ENCODE results near the gene CDIPT. TPM values are rescaled to one million over a fixed set of nuclear protein-coding genes. Genes with fewer than 3 reads are reported as not detected.

The CDIPT gene
- total and polyA plus RNA-seq, 2 donors from 2014 or later: 85.9 to 148 TPM

DNA sequence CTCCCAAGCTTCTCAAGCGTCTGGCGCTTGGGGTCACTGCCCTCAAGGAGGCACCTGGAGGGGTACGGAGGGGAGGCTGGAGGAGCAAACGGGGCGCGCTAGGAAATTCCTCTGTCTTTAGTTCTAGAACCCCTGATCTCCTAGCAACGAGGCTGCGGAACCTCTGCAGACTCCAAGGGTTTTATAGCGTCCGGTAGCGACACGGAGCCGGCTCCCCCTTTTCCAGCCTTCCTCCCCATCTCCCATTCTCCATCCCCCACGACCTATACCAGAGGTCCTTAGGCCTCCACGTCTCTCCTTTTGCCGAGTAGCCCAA, 601 bp upstream of the CDIPT start:
- peaks cover 0 to 12% (median 5%) of the 10 kb centered on the region in 3 donors for H3K4me1 ChIP-seq (ENCODE audit: control insufficient read depth in 2 of 3, insufficient read depth in 2 of 3, low read depth in 1 of 3, low read length in 3 of 3)
- H3K9ac ChIP-seq (ENCODE audit: low read length in 3 of 3): no peak overlapping the region
- DNase-seq (no peak), FAIRE-seq (no peak)
- TF ChIP-seq, protein P1, sequence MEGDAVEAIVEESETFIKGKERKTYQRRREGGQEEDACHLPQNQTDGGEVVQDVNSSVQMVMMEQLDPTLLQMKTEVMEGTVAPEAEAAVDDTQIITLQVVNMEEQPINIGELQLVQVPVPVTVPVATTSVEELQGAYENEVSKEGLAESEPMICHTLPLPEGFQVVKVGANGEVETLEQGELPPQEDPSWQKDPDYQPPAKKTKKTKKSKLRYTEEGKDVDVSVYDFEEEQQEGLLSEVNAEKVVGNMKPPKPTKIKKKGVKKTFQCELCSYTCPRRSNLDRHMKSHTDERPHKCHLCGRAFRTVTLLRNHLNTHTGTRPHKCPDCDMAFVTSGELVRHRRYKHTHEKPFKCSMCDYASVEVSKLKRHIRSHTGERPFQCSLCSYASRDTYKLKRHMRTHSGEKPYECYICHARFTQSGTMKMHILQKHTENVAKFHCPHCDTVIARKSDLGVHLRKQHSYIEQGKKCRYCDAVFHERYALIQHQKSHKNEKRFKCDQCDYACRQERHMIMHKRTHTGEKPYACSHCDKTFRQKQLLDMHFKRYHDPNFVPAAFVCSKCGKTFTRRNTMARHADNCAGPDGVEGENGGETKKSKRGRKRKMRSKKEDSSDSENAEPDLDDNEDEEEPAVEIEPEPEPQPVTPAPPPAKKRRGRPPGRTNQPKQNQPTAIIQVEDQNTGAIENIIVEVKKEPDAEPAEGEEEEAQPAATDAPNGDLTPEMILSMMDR (IDR thresholded peaks at IDR 0.05; ENCODE audit: borderline replicate concordance, extremely low read depth, insufficient read depth): no peak
- intact Hi-C loops (cut with DNase I): no loop called here
- peak overlapping the region; percentile 36 to 87 (median 69) for H3K4me3 ChIP-seq (ENCODE audit: low read length in 3 of 3)
- H3K36me3 ChIP-seq (ENCODE audit: control insufficient read depth in 2 of 3, insufficient read depth in 3 of 3, low read length in 3 of 3): peaks cover 0 to 4% (median 0%) of the 10 kb centered on the region in 3 donors
- H3K27ac ChIP-seq (ENCODE audit: low read depth in 2 of 2, low read length in 2 of 2): peak overlapping the region in 1 of 2 donors; percentile 97
- no peaks in the 10 kb centered on the region for H3K27me3 ChIP-seq (ENCODE audit: control insufficient read depth, insufficient read depth, low read length)
- H3K9me3 ChIP-seq (ENCODE audit: control insufficient read depth in 2 of 3, insufficient read depth in 1 of 3, low read length in 3 of 3): no peaks in the 10 kb centered on the region

DNA sequence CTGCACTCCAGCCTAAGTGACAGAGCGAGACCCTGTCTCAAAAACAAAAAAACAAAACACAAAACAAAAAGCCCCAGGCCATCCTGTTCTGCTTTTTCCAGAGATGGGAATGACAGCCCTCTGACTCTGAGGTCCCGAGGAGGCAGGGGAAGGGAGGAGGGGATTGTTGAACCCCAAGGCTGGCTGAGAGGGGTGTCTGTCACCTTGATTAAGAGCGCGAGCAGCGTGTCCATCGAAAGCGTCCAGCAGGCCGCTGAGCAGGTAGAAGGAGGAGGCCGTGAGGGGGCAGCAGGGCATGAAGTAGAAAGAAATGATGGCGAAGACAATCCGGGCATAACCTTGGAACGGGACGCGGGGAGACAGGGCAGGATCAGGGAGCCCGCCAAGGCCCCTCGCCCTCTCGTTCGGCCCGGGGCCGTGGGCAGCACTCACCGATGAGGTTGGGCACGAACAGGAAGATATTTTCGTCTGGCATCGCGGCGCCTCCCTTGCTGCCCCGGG, 593 bp downstream of the CDIPT start:
- Histone ChIP-seq H3K4me3 (ENCODE audit: low read length in 3 of 3) (peak overlapping the region; percentile 71 to 91 (median 87)), H3K9ac (ENCODE audit: low read length in 3 of 3) (peak overlapping the region; percentile 60 to 86 (median 66)), H3K27me3 (ENCODE audit: control insufficient read depth, insufficient read depth, low read length) (no peaks in the 10 kb centered on the region), H3K9me3 (ENCODE audit: control insufficient read depth in 2 of 3, insufficient read depth in 1 of 3, low read length in 3 of 3) (no peaks in the 10 kb centered on the region), H3K36me3 (ENCODE audit: control insufficient read depth in 2 of 3, insufficient read depth in 3 of 3, low read length in 3 of 3) (peaks cover 0 to 5% (median 0%) of the 10 kb centered on the region in 3 donors), H3K4me1 (ENCODE audit: control insufficient read depth in 2 of 3, insufficient read depth in 2 of 3, low read depth in 1 of 3, low read length in 3 of 3) (peaks cover 0 to 12% (median 5%) of the 10 kb centered on the region in 3 donors), H3K27ac (ENCODE audit: low read depth in 2 of 2, low read length in 2 of 2) (peak overlapping the region; percentile 97 to 98)
- intact Hi-C loops (cut with DNase I): no loop called here
- FAIRE-seq (no peak), DNase-seq (peak in 4 of 5 donors; percentile 43 to 67 (median 60))
- TF ChIP-seq, protein P1 (IDR thresholded peaks at IDR 0.05; ENCODE audit: borderline replicate concordance, extremely low read depth, insufficient read depth): peak; percentile 7

DNA sequence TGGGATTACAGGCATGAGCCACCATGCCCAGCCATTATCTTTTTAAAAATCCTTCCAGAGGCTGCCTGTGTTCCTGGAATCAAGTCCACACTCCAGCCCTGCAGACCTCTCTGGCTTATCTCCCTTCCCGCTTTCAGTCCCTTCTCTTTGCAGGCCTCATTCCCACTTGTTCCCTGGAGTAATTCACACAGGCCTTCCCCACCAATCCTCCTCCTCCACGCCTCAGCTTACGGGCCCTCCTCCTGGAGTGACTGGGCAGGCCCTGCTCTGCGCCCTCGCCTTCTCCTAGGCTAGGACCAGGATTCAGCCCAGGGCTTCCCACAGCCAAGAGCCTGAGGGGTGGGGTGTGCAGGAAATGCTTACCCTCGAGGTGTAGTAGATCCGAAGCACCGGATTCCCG, 2.8 kb downstream of the CDIPT start:
- peaks cover 0 to 12% (median 5%) of the 10 kb centered on the region in 3 donors for H3K4me1 ChIP-seq (ENCODE audit: control insufficient read depth in 2 of 3, insufficient read depth in 2 of 3, low read depth in 1 of 3, low read length in 3 of 3)
- DNase-seq (no peak), FAIRE-seq (no peak)
- H3K27me3 ChIP-seq (ENCODE audit: control insufficient read depth, insufficient read depth, low read length): no peaks in the 10 kb centered on the region
- H3K36me3 ChIP-seq (ENCODE audit: control insufficient read depth in 2 of 3, insufficient read depth in 3 of 3, low read length in 3 of 3): peaks cover 0 to 5% (median 0%) of the 10 kb centered on the region in 3 donors
- no peak overlapping the region for H3K27ac ChIP-seq (ENCODE audit: low read depth in 2 of 2, low read length in 2 of 2)
- no peak overlapping the region for H3K9ac ChIP-seq (ENCODE audit: low read length in 3 of 3)
- intact Hi-C loops (cut with DNase I): no loop called here
- no peak overlapping the region for H3K4me3 ChIP-seq (ENCODE audit: low read length in 3 of 3)
- TF ChIP-seq, protein P1 (IDR thresholded peaks at IDR 0.05; ENCODE audit: borderline replicate concordance, extremely low read depth, insufficient read depth): no peak
- no peaks in the 10 kb centered on the region for H3K9me3 ChIP-seq (ENCODE audit: control insufficient read depth in 2 of 3, insufficient read depth in 1 of 3, low read length in 3 of 3)

DNA sequence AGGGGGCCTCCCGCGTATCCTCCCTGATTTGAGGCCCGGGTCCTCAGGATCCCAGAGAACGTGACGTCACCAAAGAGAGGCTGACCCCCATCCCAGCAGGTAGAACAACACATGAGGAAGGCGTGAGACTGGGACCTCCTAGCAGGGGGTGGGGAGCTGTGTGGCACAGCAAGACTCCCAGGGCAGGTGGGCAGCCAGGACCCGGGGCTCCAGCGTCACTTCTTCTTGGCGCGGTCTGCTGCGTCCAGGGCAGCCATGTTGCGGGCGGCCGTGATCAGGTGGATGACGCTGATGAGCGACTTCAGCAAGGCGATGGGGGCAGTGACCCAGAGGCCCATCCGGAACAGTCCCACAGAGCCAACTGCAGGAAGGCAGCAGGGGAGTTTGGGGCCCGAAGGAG, 4.1 kb downstream of the CDIPT start:
- no peak for DNase-seq
- Histone ChIP-seq H3K9me3 (ENCODE audit: control insufficient read depth in 2 of 3, insufficient read depth in 1 of 3, low read length in 3 of 3) (no peaks in the 10 kb centered on the region), H3K9ac (ENCODE audit: low read length in 3 of 3) (no peak overlapping the region), H3K27me3 (ENCODE audit: control insufficient read depth, insufficient read depth, low read length) (no peaks in the 10 kb centered on the region), H3K27ac (ENCODE audit: low read depth in 2 of 2, low read length in 2 of 2) (no peak overlapping the region), H3K4me1 (ENCODE audit: control insufficient read depth in 2 of 3, insufficient read depth in 2 of 3, low read depth in 1 of 3, low read length in 3 of 3) (peaks cover 0 to 12% (median 5%) of the 10 kb centered on the region in 3 donors), H3K36me3 (ENCODE audit: control insufficient read depth in 2 of 3, insufficient read depth in 3 of 3, low read length in 3 of 3) (peaks cover 0 to 5% (median 0%) of the 10 kb centered on the region in 3 donors), H3K4me3 (ENCODE audit: low read length in 3 of 3) (no peak overlapping the region)
- intact Hi-C loops (cut with DNase I): no loop called here
- no peak for FAIRE-seq
- TF ChIP-seq, protein P1 (IDR thresholded peaks at IDR 0.05; ENCODE audit: borderline replicate concordance, extremely low read depth, insufficient read depth): no peak

All from kidney (tissue), 14 donors.